ENCODE data around the gene KRT79.

The KRT79 gene

DNA sequence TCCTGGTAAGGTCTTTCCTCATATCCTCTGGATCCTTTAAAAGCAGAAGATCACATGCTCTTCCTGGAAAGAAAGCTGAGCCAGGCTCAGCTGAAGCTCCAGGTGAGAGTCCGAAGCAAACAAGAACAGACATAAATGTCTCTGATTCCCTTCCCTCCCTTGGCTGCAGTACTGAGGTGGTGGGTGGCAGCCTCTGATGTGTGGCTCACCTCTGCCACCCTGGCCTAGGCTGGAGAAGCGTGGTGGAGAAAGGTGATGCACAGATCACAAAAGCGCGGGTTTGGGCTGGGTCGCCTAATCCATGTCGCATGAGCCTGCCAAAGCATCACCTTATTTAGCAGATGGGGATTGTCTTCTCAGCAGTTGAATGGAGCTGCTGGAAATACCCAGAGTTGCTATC, 54.2 kb downstream of the KRT79 start:
- FAIRE-seq (no peak), DNase-seq (ENCODE audit: extremely low spot score, insufficient read length, low read depth) (no peak)

DNA sequence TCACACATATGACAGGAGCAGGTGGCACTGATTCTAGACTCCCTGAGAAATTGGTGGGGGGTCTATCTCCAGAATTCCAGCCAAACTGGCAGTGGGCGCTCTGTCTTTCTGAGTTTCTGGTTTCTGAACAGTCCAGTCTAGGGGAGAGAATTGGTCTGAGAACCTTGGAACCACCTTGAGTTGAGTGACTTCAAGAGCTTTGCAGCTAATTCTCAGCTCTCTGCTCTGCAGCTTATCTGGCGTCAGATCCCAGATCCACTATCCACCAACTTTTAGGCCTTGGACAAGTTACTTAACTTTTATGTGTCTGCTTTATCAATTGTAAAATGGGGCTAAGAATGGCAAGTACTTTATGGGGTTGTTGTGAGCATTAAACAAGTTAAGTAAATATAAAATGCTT, 55.3 kb downstream of the KRT79 start:
- no peak for FAIRE-seq
- no peak for DNase-seq (ENCODE audit: extremely low spot score, insufficient read length, low read depth)

GRCh38 chr12:52777566-52777965, 56.5 kb downstream of the KRT79 start:
- FAIRE-seq (no peak), DNase-seq (ENCODE audit: extremely low spot score, insufficient read length, low read depth) (no peak)

- FAIRE-seq = no peak
- no peak for DNase-seq (ENCODE audit: extremely low spot score, insufficient read length, low read depth)
Observed at GRCh38 chr12:52776913-52777395, 57.2 kb downstream of the KRT79 start, which contains the start of gene KRT76. Gene KRT76, minus strand, starts transcription at chr12:52777345. Its CDS starts 54 bp downstream, at chr12:52777291.

- FAIRE-seq (no peak), DNase-seq (ENCODE audit: extremely low spot score, insufficient read length, low read depth) (no peak)
Observed at GRCh38 chr12:52776435-52776834, 57.7 kb downstream of the KRT79 start.

DNA sequence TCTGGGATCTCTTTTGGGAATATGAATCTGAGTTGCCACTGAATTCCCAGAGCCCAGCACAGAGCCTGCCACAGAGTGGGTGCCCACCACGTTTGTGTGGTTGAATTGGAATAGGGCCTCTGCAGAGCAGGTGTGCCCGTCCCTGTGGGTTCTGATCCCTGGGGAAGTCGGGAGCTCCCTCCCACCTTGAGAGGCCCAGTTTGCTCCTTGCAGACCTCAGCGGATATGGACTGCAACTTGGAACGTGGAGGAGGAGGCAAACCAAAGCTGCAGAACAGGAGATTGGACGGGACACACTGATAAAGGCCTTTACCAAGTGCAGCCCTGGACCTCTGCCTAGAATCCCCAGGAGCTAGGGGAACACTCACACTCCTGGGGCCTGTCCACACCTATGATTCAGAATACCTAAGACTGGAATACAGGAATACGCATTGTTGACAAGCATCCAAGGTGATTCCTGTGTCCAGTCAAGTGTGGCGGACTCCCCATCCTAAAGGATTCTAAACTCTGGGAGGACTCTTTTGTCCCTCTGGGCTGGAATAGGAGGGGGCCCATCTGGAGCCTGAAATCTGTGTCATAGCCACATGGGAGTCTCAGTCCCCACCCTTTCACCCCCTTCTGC, 59.4 kb downstream of the KRT79 start:
- FAIRE-seq (no peak), DNase-seq (ENCODE audit: extremely low spot score, insufficient read length, low read depth) (no peak)

- FAIRE-seq (no peak), DNase-seq (ENCODE audit: extremely low spot score, insufficient read length, low read depth) (no peak)
Observed at GRCh38 chr12:52772772-52773171, 61.3 kb downstream of the KRT79 start.

DNA sequence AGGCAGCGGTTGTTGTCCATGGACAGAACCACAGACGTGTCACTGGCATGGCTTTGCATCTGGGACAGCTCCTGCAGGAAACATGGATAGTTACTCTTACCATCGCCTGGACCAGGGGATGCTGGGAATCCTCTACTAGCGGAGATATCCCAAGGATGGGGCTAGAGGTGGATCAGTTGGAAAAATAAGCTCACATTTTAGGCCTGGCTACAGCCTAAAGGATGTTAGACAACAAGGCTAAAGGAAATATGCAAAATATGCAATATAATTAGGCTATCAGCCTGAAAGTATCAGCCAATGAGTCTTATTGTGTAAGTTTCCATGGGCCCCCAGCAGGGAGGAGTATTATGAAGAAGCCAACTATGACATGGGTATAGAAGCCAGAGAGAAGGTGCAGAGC, 61.9 kb downstream of the KRT79 start:
- DNase-seq (ENCODE audit: extremely low spot score, insufficient read length, low read depth) (no peak), FAIRE-seq (no peak)

DNA sequence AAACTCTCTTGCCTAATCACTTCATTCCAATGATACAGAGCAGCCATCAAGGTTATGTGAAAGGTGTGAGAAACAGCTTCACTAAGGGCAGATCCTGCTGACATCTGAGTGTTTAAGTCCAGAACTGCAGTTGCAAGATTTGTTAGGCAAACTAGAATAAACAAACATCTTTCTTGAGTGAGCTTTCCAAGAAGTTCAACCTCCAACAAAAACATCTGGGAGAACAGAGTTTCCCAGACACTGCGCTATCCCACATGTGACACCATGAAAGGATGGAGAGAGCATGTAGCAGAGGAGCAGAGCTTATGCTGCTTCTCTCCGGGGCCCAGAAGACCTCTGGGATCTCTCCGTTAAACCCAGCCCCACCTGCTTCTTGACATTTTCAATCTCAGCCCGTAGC, 62.6 kb downstream of the KRT79 start:
- no peak for FAIRE-seq

More for the DNA sequence above, 62.6 kb downstream of the KRT79 start:
- no peak for DNase-seq (ENCODE audit: extremely low spot score, insufficient read length, low read depth)

All from GM18507 (cell line).